ENCODE data around the gene GFI1B.

GRCh38 chr9:133006731-133007352, 28.3 kb downstream of the GFI1B start:
- TF ChIP-seq ZNF800 (CRISPR knock-in tag; IDR thresholded peaks at IDR 0.05) (no peak), CTCF (CRISPR knock-in tag; IDR thresholded peaks at IDR 0.05) (no peak), ZNF24 (IDR thresholded peaks at IDR 0.05) (no peak), BRF2 (CRISPR knock-in tag; IDR thresholded peaks at IDR 0.05) (no peak)

All from HepG2 (cell line).